ENCODE data around the gene KLHL25.

Gene KLHL25

GRCh38 chr15:85826756-85827515, 32.2 kb upstream of the KLHL25 start:
- peaks cover 20% of the 10 kb centered on the region for H3K27me3 ChIP-seq (ENCODE audit: control insufficient read depth, low read length)
- no peaks in the 10 kb centered on the region for H3K4me1 ChIP-seq (ENCODE audit: control insufficient read depth, low read length)
- no peak for TF ChIP-seq CTCF (IDR thresholded peaks at IDR 0.05; ENCODE audit: low read depth, low read length, poor library complexity, severe bottlenecking)
- TF ChIP-seq EZH2phosphoT487 (IDR thresholded peaks at IDR 0.05; ENCODE audit: borderline replicate concordance, low read length): no peak
- H4K20me1 ChIP-seq (ENCODE audit: control insufficient read depth, insufficient read depth, low read depth, low read length): no peaks in the 10 kb centered on the region
- no peaks in the 10 kb centered on the region for H3F3A ChIP-seq (ENCODE audit: control insufficient read depth, insufficient read depth)
- H3K9me3 ChIP-seq (ENCODE audit: control insufficient read depth, insufficient read depth, low read length): no peaks in the 10 kb centered on the region
- H3K9me2 ChIP-seq (replicated peaks; ENCODE audit: control insufficient read depth, low read length): no peaks in the 10 kb centered on the region
- no peak overlapping the region for H3K27ac ChIP-seq (ENCODE audit: low read depth, low read length)
- no peaks in the 10 kb centered on the region for H3K36me3 ChIP-seq (ENCODE audit: control insufficient read depth, low read length)
- no peaks in the 10 kb centered on the region for H3K79me2 ChIP-seq (ENCODE audit: control insufficient read depth, low read length)
- no peak overlapping the region for H3K4me3 ChIP-seq (ENCODE audit: low read length)
- no peak overlapping the region for H3K4me2 ChIP-seq (ENCODE audit: low read length)

GRCh38 chr15:85825719-85826118, 31.0 kb upstream of the KLHL25 start:
- no peaks in the 10 kb centered on the region for H3K9me2 ChIP-seq (replicated peaks; ENCODE audit: control insufficient read depth, low read length)
- H3K4me2 ChIP-seq (ENCODE audit: low read length): no peak overlapping the region
- H3K9me3 ChIP-seq (ENCODE audit: control insufficient read depth, insufficient read depth, low read length): no peaks in the 10 kb centered on the region
- H3K36me3 ChIP-seq (ENCODE audit: control insufficient read depth, low read length): no peaks in the 10 kb centered on the region
- no peaks in the 10 kb centered on the region for H3K79me2 ChIP-seq (ENCODE audit: control insufficient read depth, low read length)
- H3K4me3 ChIP-seq (ENCODE audit: low read length): no peak overlapping the region
- H3K4me1 ChIP-seq (ENCODE audit: control insufficient read depth, low read length): no peaks in the 10 kb centered on the region
- H3F3A ChIP-seq (ENCODE audit: control insufficient read depth, insufficient read depth): no peaks in the 10 kb centered on the region
- TF ChIP-seq EZH2phosphoT487 (IDR thresholded peaks at IDR 0.05; ENCODE audit: borderline replicate concordance, low read length) (no peak), CTCF (IDR thresholded peaks at IDR 0.05; ENCODE audit: low read depth, low read length, poor library complexity, severe bottlenecking) (no peak)
- H3K27ac ChIP-seq (ENCODE audit: low read depth, low read length): no peak overlapping the region
- H4K20me1 ChIP-seq (ENCODE audit: control insufficient read depth, insufficient read depth, low read depth, low read length): no peaks in the 10 kb centered on the region
- peaks cover 20% of the 10 kb centered on the region for H3K27me3 ChIP-seq (ENCODE audit: control insufficient read depth, low read length)

GRCh38 chr15:85825118-85825517, 30.4 kb upstream of the KLHL25 start:
- H3F3A ChIP-seq (ENCODE audit: control insufficient read depth, insufficient read depth): no peaks in the 10 kb centered on the region
- H4K20me1 ChIP-seq (ENCODE audit: control insufficient read depth, insufficient read depth, low read depth, low read length): no peaks in the 10 kb centered on the region
- no peaks in the 10 kb centered on the region for H3K79me2 ChIP-seq (ENCODE audit: control insufficient read depth, low read length)
- no peaks in the 10 kb centered on the region for H3K36me3 ChIP-seq (ENCODE audit: control insufficient read depth, low read length)
- H3K9me2 ChIP-seq (replicated peaks; ENCODE audit: control insufficient read depth, low read length): no peaks in the 10 kb centered on the region
- TF ChIP-seq CTCF (IDR thresholded peaks at IDR 0.05; ENCODE audit: low read depth, low read length, poor library complexity, severe bottlenecking) (no peak), EZH2phosphoT487 (IDR thresholded peaks at IDR 0.05; ENCODE audit: borderline replicate concordance, low read length) (no peak)
- no peak overlapping the region for H3K4me3 ChIP-seq (ENCODE audit: low read length)
- H3K4me1 ChIP-seq (ENCODE audit: control insufficient read depth, low read length): no peaks in the 10 kb centered on the region
- H3K27me3 ChIP-seq (ENCODE audit: control insufficient read depth, low read length): peaks cover 22% of the 10 kb centered on the region
- no peaks in the 10 kb centered on the region for H3K9me3 ChIP-seq (ENCODE audit: control insufficient read depth, insufficient read depth, low read length)
- H3K27ac ChIP-seq (ENCODE audit: low read depth, low read length): no peak overlapping the region
- no peak overlapping the region for H3K4me2 ChIP-seq (ENCODE audit: low read length)

Data from DOHH2 (cell line).